ENCODE data around the gene MAFG. TPM values are rescaled to one million over a fixed set of nuclear protein-coding genes. Genes with fewer than 3 reads are reported as not detected.

The MAFG gene
- total and polyA plus RNA-seq, 2 of the 13 experiments (the other 11 are each of a cell fraction or from before 2014, with no cell fraction given), result 14.5 to 20.0 TPM

GRCh38 chr17:81901167-81902022 is 26.1 kb downstream of the MAFG start (continued):
- no peak for TF ChIP-seq ZBTB37 (CRISPR knock-in tag; IDR thresholded peaks at IDR 0.05)
- no peak for TF ChIP-seq BATF2 (CRISPR knock-in tag; IDR thresholded peaks at IDR 0.05)
- no peak for TF ChIP-seq ZNF609 (CRISPR knock-in tag; IDR thresholded peaks at IDR 0.05; ENCODE audit: borderline replicate concordance)
- TF ChIP-seq ZBTB42 (CRISPR knock-in tag; IDR thresholded peaks at IDR 0.05), result no peak
- TF ChIP-seq ELF4 (CRISPR knock-in tag; IDR thresholded peaks at IDR 0.05; ENCODE audit: borderline replicate concordance), result no peak
- TF ChIP-seq ZNF567 (CRISPR knock-in tag; IDR thresholded peaks at IDR 0.05; ENCODE audit: borderline replicate concordance), result 0 out of 2 replicates have a peak, but pooled peaks have one; percentile 54
- TF ChIP-seq ZNF513 (CRISPR knock-in tag; conservative IDR thresholded peaks at IDR 0.05), result no peak
- TF ChIP-seq ZNF841 (CRISPR knock-in tag; IDR thresholded peaks at IDR 0.05; ENCODE audit: borderline replicate concordance), result no peak
- TF ChIP-seq ADNP (CRISPR knock-in tag; IDR thresholded peaks at IDR 0.05), result no peak
- TF ChIP-seq SMARCC2 (IDR thresholded peaks at IDR 0.05), result no peak
- no peak for TF ChIP-seq ZFP90 (CRISPR knock-in tag; IDR thresholded peaks at IDR 0.05; ENCODE audit: borderline replicate concordance)
- TF ChIP-seq MXD1 (CRISPR knock-in tag; IDR thresholded peaks at IDR 0.05), result no peak
- no peak for TF ChIP-seq ZKSCAN1 (IDR thresholded peaks at IDR 0.05; ENCODE audit: low read length)
- TF ChIP-seq FOXP1 (IDR thresholded peaks at IDR 0.05), result no peak
- no peak for TF ChIP-seq FOXP1 (CRISPR knock-in tag; IDR thresholded peaks at IDR 0.05)
- no peak for TF ChIP-seq MATR3 (CRISPR knock-in tag; IDR thresholded peaks at IDR 0.05)
- TF ChIP-seq ZNF207 (IDR thresholded peaks at IDR 0.05; ENCODE audit: borderline replicate concordance), result no peak

Data from HepG2 (cell line).